Measurements from ENCODE around the gene SSH2. TPM values are rescaled to one million over a fixed set of nuclear protein-coding genes. Genes with fewer than 3 reads are reported as not detected.
"Not testable (repeated sequence)": the region's sequence is repeated elsewhere in the genome, so short reads cannot be mapped to it uniquely, and the experiment has no call there.

The SSH2 gene
- 61.0 and 64.1 TPM in 2 replicates for total RNA-seq

GRCh38 chr17:29929533-29930408, at the start of gene SSH2:
Gene SSH2 (minus strand): TSS chr17:29930228. CDS start chr17:29930000, 228 bp downstream.
- intact Hi-C loops (cut with micrococcal nuclease): loop anchor here (1.0 to 10.0 kb wide), 3 partner anchors 290 to 345 kb away; partner anchors contain the start of gene GIT1

- intact Hi-C loops (cut with micrococcal nuclease): no loop called here
These were observed 47.8 kb upstream of the SSH2 start for GRCh38 chr17:29977836-29978235.

- intact Hi-C loops (cut with micrococcal nuclease): no loop called here
These were observed 43.0 kb upstream of the SSH2 start for GRCh38 chr17:29973005-29973404.

GRCh38 chr17:29972277-29972676, 42.2 kb upstream of the SSH2 start:
- intact Hi-C loops (cut with micrococcal nuclease): no loop called here

- intact Hi-C loops (cut with micrococcal nuclease): no loop called here
These were observed 38.2 kb upstream of the SSH2 start for GRCh38 chr17:29968271-29968670.

GRCh38 chr17:29962656-29963055, 32.6 kb upstream of the SSH2 start:
- intact Hi-C loops (cut with micrococcal nuclease): no loop called here

- intact Hi-C loops (cut with micrococcal nuclease): no loop called here
These were observed 29.8 kb upstream of the SSH2 start for GRCh38 chr17:29959658-29960337.

GRCh38 chr17:29958947-29959657, 29.1 kb upstream of the SSH2 start:
- intact Hi-C loops (cut with micrococcal nuclease): no loop called here

GRCh38 chr17:29957488-29957887, 27.5 kb upstream of the SSH2 start:
- intact Hi-C loops (cut with micrococcal nuclease): not testable (repeated sequence)

- intact Hi-C loops (cut with micrococcal nuclease): no loop called here
These were observed 26.2 kb upstream of the SSH2 start for GRCh38 chr17:29956225-29956624.

- intact Hi-C loops (cut with micrococcal nuclease): no loop called here
These were observed 24.4 kb upstream of the SSH2 start for GRCh38 chr17:29954405-29954804.

- intact Hi-C loops (cut with micrococcal nuclease): no loop called here
These were observed 19.7 kb upstream of the SSH2 start for GRCh38 chr17:29949696-29950095.

GRCh38 chr17:29948448-29949215, 18.6 kb upstream of the SSH2 start:
- intact Hi-C loops (cut with micrococcal nuclease): no loop called here

GRCh38 chr17:29945281-29945680, 15.3 kb upstream of the SSH2 start:
- intact Hi-C loops (cut with micrococcal nuclease): no loop called here

- intact Hi-C loops (cut with micrococcal nuclease): no loop called here
These were observed 11.3 kb upstream of the SSH2 start, which contains the start of gene EFCAB5 for GRCh38 chr17:29941334-29941733. Gene EFCAB5 (plus strand): TSS chr17:29941634. CDS start chr17:29941797, 163 bp downstream.

- intact Hi-C loops (cut with micrococcal nuclease): loop anchor here (10.0 kb wide), 1 partner anchor 352 kb away; the partner anchor contains the start of gene GIT1
These were observed 6.7 kb upstream of the SSH2 start for GRCh38 chr17:29936724-29937123.

GRCh38 chr17:29935909-29936308, 5.9 kb upstream of the SSH2 start:
- intact Hi-C loops (cut with micrococcal nuclease): loop anchor here (10.0 kb wide), 1 partner anchor 351 kb away; the partner anchor contains the start of gene GIT1

GRCh38 chr17:29933379-29933778, 3.4 kb upstream of the SSH2 start:
- intact Hi-C loops (cut with micrococcal nuclease): loop anchor here (5.0 to 10.0 kb wide), 2 partner anchors 316 to 349 kb away; partner anchors contain the start of gene GIT1

- intact Hi-C loops (cut with micrococcal nuclease): loop anchor here (1.0 to 10.0 kb wide), 4 partner anchors 124 to 347 kb away; partner anchors contain the start of gene GIT1
These were observed 1.4 kb upstream of the SSH2 start for GRCh38 chr17:29931231-29931932.
